Gastrocnemius medialis (tissue), 4 donors: ENCODE data around the gene CDH2. TPM values are rescaled to one million over a fixed set of nuclear protein-coding genes. Genes with fewer than 3 reads are reported as not detected.

ENCODE experiments used
- ATAC-seq, 2 donors: fragments of 150-250 bp; one replicate each; pipeline ENCODE4 v1.9.1; 2016
- DNase-seq, 2 donors: peaks; one replicate each; pipeline ENCODE4 v3.0.0-alpha.2; 2019
- H3K27ac ChIP-seq, 4 donors: fragments of 200-600 bp; sonication (generic); 1 replicate in 1 of 4; 2 replicates in 3 of 4; pipeline ENCODE4 v1.5.1; 2016 to 2018; ENCODE audit warnings: mild to moderate bottlenecking in 2 of 4, moderate library complexity in 1 of 4
- H3K27me3 ChIP-seq, 3 donors: fragments of 200-600 bp; sonication (generic) in 2 of 3; 1 replicate in 1 of 3; 2 replicates in 2 of 3; pipeline versions ENCODE4 v1.5.1 to v1.6.0; 2016 to 2019; ENCODE audit warnings: mild to moderate bottlenecking in 1 of 3, moderate library complexity in 1 of 3
- H3K36me3 ChIP-seq, 2 donors: fragments of 200-600 bp; sonication (generic) in 1 of 2; one replicate each; pipeline ENCODE4 v1.5.1; 2017 to 2018
- H3K4me1 ChIP-seq, 2 donors: fragments of 200-600 bp; sonication (generic) in 1 of 2; one replicate each; pipeline ENCODE4 v1.5.1; 2016 to 2017; ENCODE audit warnings: mild to moderate bottlenecking in 2 of 2
- H3K4me3 ChIP-seq, 4 donors: fragments of 200-600 bp; sonication (generic) in 3 of 4; 1 replicate in 1 of 4; 2 replicates in 3 of 4; pipeline ENCODE4 v1.5.1; 2016 to 2019; ENCODE audit warnings: mild to moderate bottlenecking in 2 of 4
- H3K9me3 ChIP-seq, 3 donors: fragments of 200-600 bp; sonication (generic) in 2 of 3; 1 replicate in 1 of 3; 2 replicates in 2 of 3; pipeline ENCODE4 v1.5.1; 2016 to 2019
- POLR2A ChIP-seq, 2 donors: fragments of 450-650 bp; IDR thresholded peaks; one replicate each; pipeline ENCODE4 v1.6.1; 2017; ENCODE audit warnings: antibody characterized with exemption in 2 of 2, mild to moderate bottlenecking in 2 of 2, moderate library complexity in 2 of 2
- in situ Hi-C, 4 donors: fragments of 200-750 bp; cut with MboI; loops; one replicate each; pipeline versions ENCODE4 v1.15.0 to v1.8.0; 2017; ENCODE audit warnings: low sequenced_read_pairs in 4 of 4
- intact Hi-C: fragments of 100-400 bp; cut with DNase I; formaldehyde crosslinking; loops from one replicate; pipeline ENCODE4 v1.15.1; 2023; ENCODE audit warnings: low total_unique reads
- total RNA-seq, 4 donors: library from RNA; depleted of rRNA; stranded (reverse); fragments of >200 nt; gene quantifications; one replicate each; pipeline versions ENCODE4 v1.1.0 to v1.2.3, GENCODE V29; 2016
- TF ChIP-seq, protein P1 (sequence below), 5 experiments: fragments of 450-650 bp in 3 of 5; fragments of 200-600 bp in 2 of 5; sonication (generic) in 2 of 5; IDR thresholded peaks in 4 of 5; conservative IDR thresholded peaks in 1 of 5; 1 replicate in 4 of 5; 2 replicates in 1 of 5; pipeline ENCODE4 v1.5.1; 2016 to 2019; ENCODE audit warnings: antibody characterized with exemption in 5 of 5, mild to moderate bottlenecking in 3 of 5, moderate library complexity in 3 of 5

The CDH2 gene
- under 1 TPM in 3 of 4 donors, not detected in 1; 0.38 to 0.62 (median 0.51) TPM for total RNA-seq

DNA sequence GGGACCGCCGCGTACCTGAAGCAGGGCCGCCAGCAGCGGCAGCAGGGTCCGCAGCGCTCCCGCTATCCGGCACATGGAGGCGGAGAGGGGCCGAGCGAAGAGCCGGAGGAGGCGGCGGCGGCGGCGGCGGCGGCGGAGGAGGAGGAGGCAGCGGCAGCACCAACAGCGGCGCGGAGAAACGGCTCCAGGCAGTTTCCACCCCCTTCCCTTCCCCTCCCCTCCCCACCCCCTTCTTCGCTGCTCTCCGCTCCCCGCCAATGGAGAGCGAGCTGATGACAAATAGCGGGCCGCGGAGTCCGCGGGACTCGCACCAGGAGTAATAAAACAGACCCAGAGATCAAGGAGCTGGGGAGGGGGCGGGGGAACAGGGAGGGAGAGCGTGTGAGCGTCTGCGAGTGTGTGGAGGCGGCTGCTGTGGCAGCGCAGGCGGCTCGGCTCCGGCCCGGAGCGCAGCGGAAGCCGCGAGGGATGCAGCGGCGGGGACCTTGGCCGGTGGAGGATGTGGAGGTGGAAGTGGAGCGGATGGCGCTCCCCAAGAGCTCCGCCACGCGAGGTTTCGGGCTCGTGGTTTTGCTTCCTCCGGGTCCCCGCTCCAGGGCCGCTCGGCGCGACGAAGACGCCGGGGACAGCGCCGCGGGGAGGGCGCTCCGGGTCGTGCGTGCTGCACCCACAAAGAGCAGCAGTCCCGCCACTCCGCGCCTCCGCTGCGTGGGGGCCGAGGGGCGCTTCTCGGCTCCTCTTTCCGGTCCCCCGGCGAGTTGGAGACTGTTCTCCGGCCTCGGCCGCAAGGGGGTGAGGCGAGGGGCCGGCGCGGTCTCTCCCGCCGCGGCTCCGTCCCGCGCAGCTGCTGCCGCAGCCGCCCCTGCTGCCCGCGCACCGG is at the start of gene CDH2:
Gene CDH2 (minus strand): TSS at position 183 of the 880 bp plus-strand sequence. CDS start 108 bp downstream, at position 75.
- no peaks in the 10 kb centered on the region for H3K9me3 ChIP-seq
- no peak within 1 kb of the TSS for H3K27ac ChIP-seq
- DNase-seq (no peak), ATAC-seq (peak in 1 of 2 donors; percentile 30)
- peak within 1 kb of the TSS; percentile 55 to 65 (median 59) for H3K4me3 ChIP-seq
- in situ Hi-C loops (no loop called here), intact Hi-C loops (no loop called here)
- peaks cover 6 to 15% of the 10 kb centered on the region in 2 donors for H3K4me1 ChIP-seq
- peaks cover 41 to 58% (median 51%) of the 10 kb centered on the region in 3 donors for H3K27me3 ChIP-seq
- peak in 1 of 2 donors; percentile 11 for TF ChIP-seq POLR2A (IDR thresholded peaks at IDR 0.05)
- TF ChIP-seq, protein P1, sequence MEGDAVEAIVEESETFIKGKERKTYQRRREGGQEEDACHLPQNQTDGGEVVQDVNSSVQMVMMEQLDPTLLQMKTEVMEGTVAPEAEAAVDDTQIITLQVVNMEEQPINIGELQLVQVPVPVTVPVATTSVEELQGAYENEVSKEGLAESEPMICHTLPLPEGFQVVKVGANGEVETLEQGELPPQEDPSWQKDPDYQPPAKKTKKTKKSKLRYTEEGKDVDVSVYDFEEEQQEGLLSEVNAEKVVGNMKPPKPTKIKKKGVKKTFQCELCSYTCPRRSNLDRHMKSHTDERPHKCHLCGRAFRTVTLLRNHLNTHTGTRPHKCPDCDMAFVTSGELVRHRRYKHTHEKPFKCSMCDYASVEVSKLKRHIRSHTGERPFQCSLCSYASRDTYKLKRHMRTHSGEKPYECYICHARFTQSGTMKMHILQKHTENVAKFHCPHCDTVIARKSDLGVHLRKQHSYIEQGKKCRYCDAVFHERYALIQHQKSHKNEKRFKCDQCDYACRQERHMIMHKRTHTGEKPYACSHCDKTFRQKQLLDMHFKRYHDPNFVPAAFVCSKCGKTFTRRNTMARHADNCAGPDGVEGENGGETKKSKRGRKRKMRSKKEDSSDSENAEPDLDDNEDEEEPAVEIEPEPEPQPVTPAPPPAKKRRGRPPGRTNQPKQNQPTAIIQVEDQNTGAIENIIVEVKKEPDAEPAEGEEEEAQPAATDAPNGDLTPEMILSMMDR (IDR thresholded peaks at IDR 0.05 in 4 of 5, conservative IDR thresholded peaks at IDR 0.05 in 1 of 5), result no peak
- H3K36me3 ChIP-seq, result no peaks in the 10 kb centered on the region

DNA sequence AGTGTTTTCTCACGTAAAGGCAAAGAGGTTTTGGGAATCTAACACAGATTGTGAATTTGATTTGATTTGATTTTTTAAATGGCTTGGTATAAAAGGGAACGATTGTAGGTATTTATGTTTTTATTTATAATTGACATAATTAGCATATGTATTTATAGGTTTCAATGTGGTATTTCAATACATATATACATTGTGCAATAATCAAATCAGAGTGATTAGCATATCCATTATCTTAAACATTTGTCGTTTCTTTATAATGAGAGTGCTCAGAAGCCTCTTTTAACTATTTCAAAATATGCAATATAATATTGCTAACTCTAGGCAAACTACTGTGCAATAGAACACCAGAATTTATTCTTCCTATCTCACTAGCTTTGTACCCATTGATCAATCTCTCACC is 35.1 kb upstream of the CDH2 start:
- H3K4me3 ChIP-seq, result no peak overlapping the region
- in situ Hi-C loops, result no loop called here
- TF ChIP-seq POLR2A (IDR thresholded peaks at IDR 0.05), result no peak
- TF ChIP-seq, protein P1 (IDR thresholded peaks at IDR 0.05 in 4 of 5, conservative IDR thresholded peaks at IDR 0.05 in 1 of 5), result no peak
- no peaks in the 10 kb centered on the region for H3K36me3 ChIP-seq
- intact Hi-C loops, result no loop called here
- no peak overlapping the region for H3K27ac ChIP-seq
- H3K4me1 ChIP-seq, result no peaks in the 10 kb centered on the region
- H3K9me3 ChIP-seq, result no peaks in the 10 kb centered on the region
- ATAC-seq (no peak), DNase-seq (no peak)
- no peaks in the 10 kb centered on the region for H3K27me3 ChIP-seq

DNA sequence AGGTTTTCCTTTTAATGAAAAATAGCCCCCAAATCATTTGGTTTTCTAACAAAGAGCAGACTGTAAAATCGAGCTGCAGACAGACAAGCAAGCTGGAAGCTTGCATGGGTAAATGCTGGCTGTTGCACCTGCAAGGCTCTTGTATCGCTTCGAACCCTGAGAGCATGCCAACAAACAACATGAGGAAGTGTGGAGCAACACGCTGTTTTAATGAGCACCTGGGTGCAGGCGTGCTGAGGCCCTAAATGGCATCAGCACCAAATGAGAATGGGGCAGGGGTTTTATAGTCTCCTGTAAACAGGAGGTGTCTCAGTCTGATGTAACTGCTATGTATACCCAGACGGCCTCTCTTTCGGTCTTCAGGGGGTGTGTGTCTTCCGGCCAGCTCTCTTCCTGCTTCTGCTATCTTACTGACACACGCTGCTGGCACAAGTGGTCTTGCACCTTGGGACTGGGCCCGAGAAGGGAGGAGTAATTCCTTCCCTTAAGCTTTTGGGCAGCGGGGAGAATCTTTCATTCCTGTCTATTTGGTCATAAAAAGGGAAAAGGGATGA is 31.9 kb upstream of the CDH2 start:
- in situ Hi-C loops (no loop called here), intact Hi-C loops (no loop called here)
- DNase-seq, result no peak
- Histone ChIP-seq H3K4me3 (no peak overlapping the region), H3K27me3 (no peaks in the 10 kb centered on the region), H3K27ac (no peak overlapping the region), H3K36me3 (no peaks in the 10 kb centered on the region), H3K9me3 (no peaks in the 10 kb centered on the region), H3K4me1 (no peaks in the 10 kb centered on the region)
- no peak for ATAC-seq
- TF ChIP-seq, protein P1 (IDR thresholded peaks at IDR 0.05 in 4 of 5, conservative IDR thresholded peaks at IDR 0.05 in 1 of 5), result no peak
- no peak for TF ChIP-seq POLR2A (IDR thresholded peaks at IDR 0.05)

DNA sequence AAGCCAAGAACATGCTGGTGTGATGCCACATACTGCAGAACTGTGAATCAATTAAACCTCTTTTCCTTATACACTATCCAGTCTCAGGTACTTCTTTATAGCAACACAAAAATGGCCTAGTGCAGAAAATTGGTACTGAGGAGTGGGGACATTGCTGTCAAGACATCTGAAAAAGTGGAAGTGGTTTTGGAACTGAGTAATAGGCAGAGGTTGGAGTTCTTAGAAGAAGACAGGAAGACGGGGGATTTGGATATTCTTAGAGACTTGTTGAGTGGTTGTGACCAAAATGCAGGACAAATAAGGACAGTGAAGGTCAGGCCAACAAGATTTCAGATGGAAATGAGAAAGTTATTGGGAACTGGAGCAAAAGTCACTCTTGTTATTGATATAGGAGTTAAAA is 31.3 kb upstream of the CDH2 start:
- H3K27me3 ChIP-seq, result no peaks in the 10 kb centered on the region
- intact Hi-C loops (no loop called here), in situ Hi-C loops (no loop called here)
- H3K4me3 ChIP-seq, result no peak overlapping the region
- no peaks in the 10 kb centered on the region for H3K36me3 ChIP-seq
- TF ChIP-seq, protein P1 (IDR thresholded peaks at IDR 0.05 in 4 of 5, conservative IDR thresholded peaks at IDR 0.05 in 1 of 5), result no peak
- TF ChIP-seq POLR2A (IDR thresholded peaks at IDR 0.05), result no peak
- H3K9me3 ChIP-seq, result no peaks in the 10 kb centered on the region
- H3K27ac ChIP-seq, result no peak overlapping the region
- no peak for DNase-seq
- H3K4me1 ChIP-seq, result no peaks in the 10 kb centered on the region
- ATAC-seq, result no peak
